Trophoblast cell (in vitro differentiated cells and primary cell): ENCODE data around the gene GRIN3A.
"Not testable (repeated sequence)": the region's sequence is repeated elsewhere in the genome, so short reads cannot be mapped to it uniquely, and the experiment has no call there.

Experiments
- DNase-seq, 2 donors: peaks; one replicate each; pipeline ENCODE4 v3.0.0-alpha.2; 2016
- H2AFZ ChIP-seq: 2 replicates; pipeline ENCODE4 v1.6.1; 2013; ENCODE audit warnings: low read length, moderate library complexity, mild to moderate bottlenecking; ENCODE audit not compliant: insufficient read depth, poor library complexity
- H2AK5ac ChIP-seq: 2 replicates; pipeline ENCODE4 v1.6.1; 2013; ENCODE audit warnings: mild to moderate bottlenecking, low read length
- H2BK120ac ChIP-seq: 2 replicates; pipeline ENCODE4 v1.6.1; 2013; ENCODE audit warnings: low read length, mild to moderate bottlenecking, moderate library complexity; ENCODE audit not compliant: insufficient read depth, poor library complexity
- H2BK12ac ChIP-seq: 2 replicates; pipeline ENCODE4 v1.6.1; 2013; ENCODE audit warnings: mild to moderate bottlenecking, low read length, moderate library complexity
- H2BK5ac ChIP-seq: 2 replicates; pipeline ENCODE4 v1.6.1; 2013; ENCODE audit warnings: low read length, low read depth, moderate library complexity, mild to moderate bottlenecking; ENCODE audit not compliant: poor library complexity
- H3K14ac ChIP-seq: 2 replicates; pipeline ENCODE4 v1.6.1; 2013; ENCODE audit warnings: mild to moderate bottlenecking, low read length
- H3K18ac ChIP-seq: 2 replicates; pipeline ENCODE4 v1.6.1; 2013; ENCODE audit warnings: mild to moderate bottlenecking, low read length
- H3K23ac ChIP-seq: 2 replicates; pipeline ENCODE4 v1.6.1; 2013; ENCODE audit warnings: low read length
- H3K27ac ChIP-seq: 2 replicates; pipeline ENCODE4 v1.5.1; 2013; ENCODE audit warnings: low read depth, mild to moderate bottlenecking, inconsistent platforms, low read length, moderate library complexity
- H3K27me3 ChIP-seq: 2 replicates; pipeline ENCODE4 v1.6.1; 2013; ENCODE audit warnings: inconsistent platforms, mild to moderate bottlenecking, low read length, moderate library complexity; ENCODE audit not compliant: insufficient read depth
- H3K36me3 ChIP-seq, 2 experiments: 1 replicate in 1 of 2; 2 replicates in 1 of 2; pipeline ENCODE4 v1.6.1; 2013; ENCODE audit warnings: low read length in 2 of 2, mild to moderate bottlenecking in 2 of 2, moderate library complexity in 1 of 2; ENCODE audit not compliant: insufficient read depth in 2 of 2, control insufficient read depth in 1 of 2
- H3K4ac ChIP-seq: 2 replicates; pipeline ENCODE4 v1.6.1; 2013; ENCODE audit warnings: low read depth, mild to moderate bottlenecking, low read length, moderate library complexity
- H3K4me1 ChIP-seq, 2 experiments: 1 replicate in 1 of 2; 2 replicates in 1 of 2; pipeline ENCODE4 v1.6.1; 2013; ENCODE audit warnings: low read length in 2 of 2, mild to moderate bottlenecking in 2 of 2, moderate library complexity in 1 of 2; ENCODE audit not compliant: insufficient read depth in 2 of 2, control insufficient read depth in 1 of 2
- H3K4me2 ChIP-seq: 2 replicates; pipeline ENCODE4 v1.6.1; 2013; ENCODE audit warnings: inconsistent platforms, mild to moderate bottlenecking, low read length, moderate library complexity
- H3K4me3 ChIP-seq: 2 replicates; pipeline ENCODE4 v1.5.1; 2013; ENCODE audit warnings: mild to moderate bottlenecking, low read depth, low read length, inconsistent platforms
- H3K79me1 ChIP-seq: one replicate; pipeline ENCODE4 v1.6.1; 2013; ENCODE audit warnings: low read length
- H3K79me2 ChIP-seq: 2 replicates; pipeline ENCODE4 v1.6.1; 2013; ENCODE audit warnings: low read length, mild to moderate bottlenecking; ENCODE audit not compliant: control insufficient read depth, insufficient read depth, poor library complexity
- H3K9ac ChIP-seq: 2 replicates; pipeline ENCODE4 v1.6.1; 2013; ENCODE audit warnings: mild to moderate bottlenecking, low read length
- H3K9me3 ChIP-seq: 2 replicates; pipeline ENCODE4 v1.6.1; 2013; ENCODE audit warnings: low read depth, mild to moderate bottlenecking, control low read depth, inconsistent platforms, low read length; ENCODE audit not compliant: insufficient read depth
- H4K12ac ChIP-seq: 2 replicates; pipeline ENCODE4 v1.6.1; 2013; ENCODE audit warnings: low read depth, mild to moderate bottlenecking, low read length, moderate library complexity
- H4K8ac ChIP-seq: 2 replicates; pipeline ENCODE4 v1.6.1; 2013; ENCODE audit warnings: low read depth, mild to moderate bottlenecking, low read length, moderate library complexity
- H4K91ac ChIP-seq: one replicate; pipeline ENCODE4 v1.6.1; 2013; ENCODE audit warnings: low read depth, mild to moderate bottlenecking, low read length, moderate library complexity
- WGBS: extraction: QIAGEN DNeasy Blood & Tissue Kit; methylation state at CpG from one replicate; pipeline ENCODE4 v1.1.7; 2013; ENCODE audit warnings: missing lambda C conversion rate; ENCODE audit not compliant: insufficient read length, insufficient coverage; ENCODE audit errors: extremely low coverage; 5-methylcytosine and 5-hydroxymethylcytosine counted together

The GRIN3A gene

DNA sequence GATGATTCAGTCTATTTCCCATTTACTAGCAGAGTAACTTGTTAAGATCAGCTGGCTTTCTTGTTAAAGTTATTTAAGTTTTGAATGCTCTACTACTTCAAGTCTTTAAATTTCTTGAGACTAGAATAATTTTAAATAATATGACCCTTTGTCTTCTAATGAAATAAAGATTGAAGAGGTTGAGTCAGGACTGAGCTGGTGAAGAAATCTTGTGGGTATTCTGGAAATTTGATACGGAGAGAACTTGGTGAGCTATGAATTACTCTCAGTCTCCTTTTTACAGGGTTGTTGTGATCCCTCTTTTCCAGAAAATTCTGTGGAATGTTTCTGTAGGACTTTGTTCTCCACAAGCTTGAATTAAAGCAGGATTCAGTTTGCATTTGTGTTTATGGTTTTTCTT is 175.5 kb downstream of the GRIN3A start:
- H3K4me2 ChIP-seq: no peak overlapping the region

GRCh38 chr9:101561740-101562139 is 176.7 kb downstream of the GRIN3A start:
- H4K12ac ChIP-seq: no peak overlapping the region

More for the DNA sequence above, 175.5 kb downstream of the GRIN3A start:
- Histone ChIP-seq H4K8ac (no peak overlapping the region), H3K9ac (no peak overlapping the region), H3K4me3 (no peak overlapping the region), H2AFZ (no peak overlapping the region), H3K4me1 (no peaks in the 10 kb centered on the region), H3K18ac (no peak overlapping the region), H4K91ac (no peak overlapping the region), H4K12ac (no peak overlapping the region), H2BK5ac (no peak overlapping the region), H3K14ac (no peak overlapping the region), H2BK12ac (no peak overlapping the region), H3K23ac (no peak overlapping the region), H3K9me3 (no peaks in the 10 kb centered on the region), H3K36me3 (peaks cover 4 to 8% of the 10 kb centered on the region in 2 experiments), H2BK120ac (no peak overlapping the region), H3K4ac (no peak overlapping the region), H3K79me1 (no peaks in the 10 kb centered on the region), H3K79me2 (no peaks in the 10 kb centered on the region), H2AK5ac (no peak overlapping the region), H3K27me3 (no peaks in the 10 kb centered on the region), H3K27ac (no peak overlapping the region)
- no peak for DNase-seq
- no CpG with 5 or more reads among the region's 1 CpG for WGBS

GRCh38 chr9:101549472-101550098 is 188.9 kb downstream of the GRIN3A start:
- not testable (repeated sequence) for H3K27me3 ChIP-seq, H3K4me1 ChIP-seq, H3K14ac ChIP-seq, H3K9ac ChIP-seq, H3K79me1 ChIP-seq, H4K12ac ChIP-seq, H3K27ac ChIP-seq, DNase-seq, H2BK5ac ChIP-seq, H2AFZ ChIP-seq, H2BK12ac ChIP-seq, H3K9me3 ChIP-seq, H2AK5ac ChIP-seq, H3K79me2 ChIP-seq, H3K23ac ChIP-seq, H3K18ac ChIP-seq, H4K91ac ChIP-seq, H3K4me3 ChIP-seq, H4K8ac ChIP-seq, H3K4ac ChIP-seq, H2BK120ac ChIP-seq, H3K4me2 ChIP-seq
- no CpG with 5 or more reads among the region's 18 CpGs for WGBS
- peaks cover 5 to 27% of the 10 kb centered on the region in 2 experiments for H3K36me3 ChIP-seq

More at GRCh38 chr9:101561740-101562139, 176.7 kb downstream of the GRIN3A start:
- Histone ChIP-seq H2BK5ac (no peak overlapping the region), H2AFZ (no peak overlapping the region), H3K23ac (no peak overlapping the region), H3K9me3 (no peaks in the 10 kb centered on the region), H4K91ac (no peak overlapping the region), H3K14ac (no peak overlapping the region), H3K27me3 (no peaks in the 10 kb centered on the region), H3K36me3 (peaks cover 4 to 12% of the 10 kb centered on the region in 2 experiments), H3K4ac (no peak overlapping the region), H3K79me1 (no peaks in the 10 kb centered on the region), H3K27ac (no peak overlapping the region), H3K79me2 (no peaks in the 10 kb centered on the region), H3K4me2 (no peak overlapping the region), H2AK5ac (no peak overlapping the region), H3K4me1 (no peaks in the 10 kb centered on the region), H2BK12ac (no peak overlapping the region), H3K18ac (no peak overlapping the region), H4K8ac (no peak overlapping the region), H3K9ac (no peak overlapping the region), H3K4me3 (no peak overlapping the region), H2BK120ac (no peak overlapping the region)
- no peak for DNase-seq
- no CpG with 5 or more reads among the region's 1 CpG for WGBS

DNA sequence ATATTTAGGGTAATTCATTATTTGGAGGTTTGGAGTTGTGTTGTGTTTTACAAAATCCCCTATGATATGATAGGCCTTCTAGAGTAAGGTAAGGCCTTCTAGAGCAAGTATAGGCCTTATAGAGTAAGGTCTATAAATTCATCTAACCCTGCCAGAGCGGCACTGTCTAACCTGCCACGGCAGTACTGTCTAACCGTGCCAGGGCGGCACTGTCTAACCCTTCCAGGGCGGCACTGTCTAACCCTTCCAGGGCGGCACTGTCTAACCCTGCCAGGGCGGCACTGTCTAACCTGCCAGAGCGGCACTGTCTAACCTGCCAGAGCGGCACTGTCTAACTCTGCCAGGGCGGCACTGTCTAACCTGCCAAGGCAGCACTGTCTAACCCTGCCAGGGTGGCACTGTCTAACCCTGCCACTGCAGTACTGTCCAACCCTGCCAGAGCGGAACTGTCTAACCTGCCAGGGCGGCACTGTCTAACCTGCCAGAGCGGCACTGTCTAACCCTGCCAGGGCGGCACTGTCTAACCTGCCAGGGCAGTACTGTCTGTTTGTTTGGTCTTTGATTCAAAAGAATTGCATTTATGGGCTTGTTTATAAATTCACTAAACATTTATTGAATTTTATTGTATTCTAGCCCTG is 195.2 kb downstream of the GRIN3A start:
- no peak overlapping the region for H3K9ac ChIP-seq
- no CpG with 5 or more reads among the region's 14 CpGs for WGBS

More for the DNA sequence above, 195.2 kb downstream of the GRIN3A start:
- Histone ChIP-seq H4K8ac (no peak overlapping the region), H3K36me3 (peaks cover 7 to 22% of the 10 kb centered on the region in 2 experiments), H3K79me1 (no peaks in the 10 kb centered on the region), H3K18ac (no peak overlapping the region), H3K14ac (no peak overlapping the region), H3K4me3 (no peak overlapping the region), H3K4me1 (no peaks in the 10 kb centered on the region), H3K27me3 (no peaks in the 10 kb centered on the region), H3K4me2 (no peak overlapping the region), H4K91ac (no peak overlapping the region), H2BK12ac (no peak overlapping the region), H3K4ac (no peak overlapping the region), H4K12ac (no peak overlapping the region), H3K79me2 (no peaks in the 10 kb centered on the region), H3K23ac (no peak overlapping the region), H3K9me3 (no peaks in the 10 kb centered on the region), H2BK5ac (no peak overlapping the region), H2BK120ac (no peak overlapping the region), H3K27ac (no peak overlapping the region), H2AK5ac (no peak overlapping the region), H2AFZ (no peak overlapping the region)
- no peak for DNase-seq
